ENCODE results near the gene MED12L.

The MED12L gene

DNA sequence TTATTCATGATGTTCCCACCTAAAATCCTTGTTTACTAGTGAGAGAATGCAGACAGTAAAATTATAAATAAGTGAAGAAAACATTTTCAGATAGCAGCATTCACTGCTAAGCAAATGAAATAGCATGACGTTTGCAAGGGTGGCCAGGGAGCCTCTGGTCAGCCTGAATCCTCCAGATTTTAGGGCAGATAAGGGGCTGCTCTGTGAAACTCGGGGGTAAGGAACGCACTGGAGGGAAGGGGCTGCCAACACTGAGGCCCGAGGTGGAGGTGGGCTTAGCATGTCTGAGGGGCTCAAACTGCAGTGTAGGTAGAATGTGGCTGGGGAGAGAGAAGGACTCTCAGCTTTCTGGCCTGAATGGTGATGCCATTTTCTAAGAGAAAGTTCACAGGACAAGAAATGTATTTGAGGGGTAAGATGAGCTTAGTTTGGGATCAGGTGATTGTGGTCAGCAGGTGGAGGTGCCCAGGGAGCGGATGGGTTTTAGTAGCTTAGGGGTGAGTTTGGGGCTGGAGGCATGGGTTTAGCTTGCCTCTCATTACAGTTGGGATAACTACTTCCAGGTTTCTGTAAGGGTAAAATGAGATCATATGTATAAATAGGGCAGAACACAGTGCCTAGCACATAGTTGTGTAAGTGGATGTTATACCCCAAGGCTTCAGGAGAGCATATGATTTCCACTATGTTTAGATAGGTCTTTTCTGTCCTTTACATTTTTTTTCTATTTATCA, 97.0 kb downstream of the MED12L start:
- no peak for DNase-seq

DNA sequence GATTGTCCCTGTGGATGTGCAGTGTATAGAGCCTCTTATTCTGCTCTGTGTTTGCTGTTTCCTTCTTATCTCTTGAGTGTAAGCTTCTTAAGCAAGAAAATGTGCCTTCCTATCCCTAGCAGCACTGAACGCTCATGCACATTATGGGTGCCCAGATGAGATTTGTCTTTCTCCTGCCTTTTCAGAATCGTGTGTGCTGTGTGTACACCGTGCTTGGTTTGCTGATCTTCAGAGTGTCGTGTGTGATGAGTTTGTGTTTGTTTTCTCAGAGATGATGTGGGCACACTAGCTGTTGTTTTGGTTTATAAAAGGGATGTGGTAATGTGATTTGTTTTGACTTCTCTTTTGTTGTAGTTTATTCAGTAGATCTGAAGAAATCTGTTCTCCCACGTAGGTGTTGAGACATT, 97.8 kb downstream of the MED12L start:
- DNase-seq = no peak

DNA sequence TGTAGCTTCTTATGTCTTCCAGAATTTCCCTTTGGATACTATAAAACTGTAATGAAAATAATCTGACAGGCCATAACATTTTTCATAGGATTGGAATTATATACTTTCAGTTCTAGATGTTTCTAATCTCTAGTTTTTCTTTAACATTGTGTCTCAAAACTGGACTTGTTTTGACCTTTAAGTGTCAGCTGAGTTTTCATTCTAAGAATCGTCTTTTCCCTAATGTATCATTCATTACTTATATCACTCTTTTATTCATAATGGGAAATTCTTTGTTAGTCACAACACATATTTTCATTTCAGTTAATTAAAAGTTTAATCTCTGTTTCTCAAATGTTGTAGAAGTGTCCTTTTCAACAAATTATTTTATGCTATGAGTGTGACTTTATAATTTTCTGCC, 105.6 kb downstream of the MED12L start:
- no peak for DNase-seq

DNA sequence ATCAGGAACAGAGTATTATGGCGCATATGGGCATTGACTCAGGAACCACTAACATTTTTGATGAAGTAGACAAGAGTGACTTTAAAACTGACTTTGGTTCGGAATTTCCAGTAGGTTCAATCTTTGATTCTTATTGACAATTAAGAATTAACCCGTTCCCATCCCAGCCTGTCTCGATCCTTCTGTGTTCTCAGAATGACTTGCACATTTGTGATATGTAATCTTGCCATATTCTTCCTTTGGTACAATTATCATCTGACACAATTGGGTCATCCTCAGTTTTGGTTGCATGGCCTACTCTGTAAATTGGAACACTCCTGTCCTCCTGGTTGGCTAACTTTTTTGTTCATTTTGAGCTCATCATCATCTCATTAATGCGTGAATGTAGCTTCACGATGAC, 107.1 kb downstream of the MED12L start:
- DNase-seq = no peak

DNA sequence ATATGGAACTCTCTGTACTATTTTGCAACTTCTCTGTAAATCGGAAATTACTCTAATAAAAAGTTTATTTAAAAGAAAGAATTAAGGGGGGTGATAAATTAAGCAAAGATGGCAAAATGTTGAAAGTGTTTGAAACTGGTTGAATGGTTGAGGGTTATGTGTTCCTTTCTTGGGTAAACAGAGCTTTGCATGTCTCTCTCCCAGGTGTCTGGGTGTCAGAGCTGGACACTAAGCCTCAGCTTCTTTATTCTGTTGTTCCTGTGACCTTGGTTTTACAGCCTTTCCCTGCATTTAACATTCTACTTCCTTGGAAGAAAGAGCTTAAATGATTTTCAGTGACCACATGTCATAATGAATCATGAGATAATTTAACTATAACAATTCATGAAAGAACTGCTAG, 110.4 kb downstream of the MED12L start:
- no peak for DNase-seq

DNA sequence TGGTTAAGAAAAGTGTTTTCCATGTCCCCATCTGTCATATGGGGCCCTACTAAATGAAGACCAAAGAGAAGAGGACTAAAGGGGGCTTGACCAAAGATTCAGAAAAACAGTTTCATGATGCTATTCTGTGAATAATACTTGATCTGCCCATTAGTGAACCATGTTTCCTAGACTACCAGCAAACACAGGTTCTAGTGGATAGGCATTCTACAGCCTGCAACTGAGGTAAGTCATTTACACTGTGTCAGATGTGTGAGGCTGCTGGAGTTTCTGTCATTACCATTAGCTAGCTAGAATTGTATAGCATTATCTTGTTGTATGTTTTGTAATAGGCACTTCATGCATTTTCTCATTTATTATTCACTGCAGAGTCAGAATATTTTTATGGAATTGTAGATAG, 111.0 kb downstream of the MED12L start:
- DNase-seq = no peak

DNA sequence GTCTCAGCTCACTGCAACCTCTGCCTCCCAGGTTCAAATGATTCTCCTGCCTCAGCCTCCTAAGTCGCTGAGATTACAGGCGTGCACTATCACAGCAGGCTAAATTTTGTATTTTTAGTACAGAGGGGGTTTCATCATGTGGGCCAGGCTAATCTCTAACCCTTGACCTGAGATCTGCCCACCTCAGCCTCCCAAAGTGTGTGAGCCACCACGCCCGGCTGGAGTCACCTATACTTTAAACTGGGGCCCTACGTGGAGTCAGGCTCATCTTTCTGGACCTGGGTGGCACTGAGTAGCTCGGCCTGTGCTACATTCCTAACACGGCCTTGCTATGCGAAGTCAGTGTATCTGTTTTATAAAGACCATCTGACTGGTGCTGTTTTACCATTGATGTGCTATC, 111.8 kb downstream of the MED12L start:
- no peak for DNase-seq

DNA sequence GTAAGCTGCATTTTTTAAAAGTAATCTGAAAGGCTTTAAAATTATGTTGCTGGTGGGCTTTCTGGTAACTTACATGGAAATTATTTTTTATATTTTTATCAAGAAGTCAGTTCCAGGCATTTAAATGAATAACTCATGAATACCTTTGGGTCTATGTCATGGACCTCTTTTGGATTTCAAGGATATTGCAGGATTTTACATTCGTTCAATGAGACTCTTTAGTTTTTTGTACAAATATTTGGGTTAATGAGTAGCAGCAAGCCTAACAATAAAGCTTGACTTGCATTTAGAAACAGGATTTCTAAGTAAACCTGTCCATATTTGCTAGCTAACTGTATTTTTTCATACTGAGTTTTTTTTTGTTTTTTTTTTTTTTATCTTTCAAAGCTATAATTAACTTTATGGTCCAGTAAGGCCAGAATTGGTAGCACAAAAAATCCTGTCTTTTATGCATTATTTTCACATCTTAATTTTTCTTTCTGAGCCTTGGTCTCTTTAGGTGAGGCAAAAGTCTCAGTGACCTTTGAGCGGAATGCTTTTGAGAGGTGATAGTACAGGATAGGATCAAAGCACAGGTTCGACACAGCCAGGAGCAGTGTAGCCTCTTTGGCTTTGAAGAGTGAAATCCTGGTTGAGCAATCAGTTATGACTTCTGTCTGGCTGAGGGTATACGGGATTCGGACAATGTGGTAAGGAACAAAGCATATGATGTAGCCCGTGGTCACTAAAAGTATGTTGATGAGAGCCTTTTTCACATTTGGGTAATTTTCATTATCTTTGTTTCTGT, 112.7 kb downstream of the MED12L start:
- no peak for DNase-seq

DNA sequence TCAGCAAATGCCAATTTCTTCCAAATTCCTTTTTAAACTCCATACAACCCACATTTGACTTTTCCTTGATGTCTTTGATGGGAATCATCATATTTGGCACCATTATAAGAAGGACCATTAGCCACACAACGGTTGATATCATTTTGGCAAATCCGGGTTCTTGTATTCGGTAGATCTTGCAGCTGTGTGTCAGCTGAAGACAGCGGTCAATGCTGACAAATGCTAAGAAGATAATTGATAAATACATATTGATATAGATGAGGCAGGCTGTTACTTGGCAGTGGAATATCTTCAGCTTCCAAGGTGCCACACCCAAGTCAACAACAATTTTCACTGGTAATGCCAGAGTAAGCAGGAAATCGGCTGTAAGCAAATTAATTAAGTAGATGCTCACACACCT, 113.4 kb downstream of the MED12L start:
- DNase-seq = no peak

DNA sequence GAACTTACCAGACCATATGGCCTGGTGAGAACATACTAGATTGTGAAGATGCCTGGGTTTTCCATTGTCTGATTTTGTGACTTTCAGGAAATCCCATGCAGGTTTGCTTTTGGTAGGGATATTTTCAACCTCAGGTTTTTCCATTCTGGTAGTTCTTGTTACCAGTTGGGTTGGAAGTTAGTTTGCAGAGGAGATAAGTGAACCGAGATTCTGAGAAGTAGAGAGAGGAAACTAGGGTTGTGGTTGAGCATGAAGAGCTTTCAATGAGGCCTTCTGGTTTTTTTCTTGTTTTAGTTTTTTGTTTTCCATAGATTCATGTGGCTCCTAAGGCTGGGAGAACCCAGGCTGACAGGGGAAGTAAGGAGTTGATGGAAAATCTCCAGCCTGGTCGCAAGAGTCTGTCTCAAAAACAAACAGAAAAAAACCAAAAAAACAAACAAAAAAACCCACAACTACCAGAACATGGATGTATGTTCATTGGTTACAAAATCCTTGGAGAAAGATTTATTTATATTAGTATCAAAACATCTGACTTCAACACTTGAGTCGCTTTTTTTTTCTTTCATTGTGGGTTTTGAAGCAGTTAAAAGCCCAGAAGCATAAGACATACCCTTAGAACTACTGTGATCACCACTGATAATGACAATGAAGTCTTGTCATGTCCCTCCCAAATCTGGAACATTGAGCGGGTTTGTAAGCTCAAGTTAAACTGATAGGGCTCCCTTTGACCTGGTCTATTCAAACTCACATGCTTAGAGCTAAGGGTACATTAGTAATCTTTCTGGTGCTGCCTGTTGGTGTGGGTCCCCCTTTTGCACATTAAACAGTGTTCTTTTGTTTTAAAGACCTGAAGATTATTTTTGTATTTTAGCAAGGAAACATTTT, 114.3 kb downstream of the MED12L start:
- DNase-seq = no peak

DNA sequence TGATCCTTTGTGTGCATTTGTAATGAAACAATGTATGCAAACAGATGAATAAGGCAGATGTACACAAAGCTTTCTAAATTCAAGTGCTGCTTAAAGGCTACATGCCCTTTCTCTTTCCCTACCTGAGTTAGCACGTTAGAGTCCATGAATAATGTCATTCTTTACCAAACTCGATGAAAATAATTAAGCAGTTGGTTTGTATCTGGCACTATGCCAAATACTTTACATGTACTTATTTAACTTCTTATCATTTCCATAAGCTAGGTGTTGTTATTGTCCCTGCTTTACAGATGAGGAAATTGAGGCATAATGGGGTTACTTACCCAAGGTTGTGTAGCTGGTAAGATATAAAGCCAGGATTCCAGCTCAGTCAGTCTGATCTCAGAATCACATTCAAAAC, 115.1 kb downstream of the MED12L start:
- no peak for DNase-seq

DNA sequence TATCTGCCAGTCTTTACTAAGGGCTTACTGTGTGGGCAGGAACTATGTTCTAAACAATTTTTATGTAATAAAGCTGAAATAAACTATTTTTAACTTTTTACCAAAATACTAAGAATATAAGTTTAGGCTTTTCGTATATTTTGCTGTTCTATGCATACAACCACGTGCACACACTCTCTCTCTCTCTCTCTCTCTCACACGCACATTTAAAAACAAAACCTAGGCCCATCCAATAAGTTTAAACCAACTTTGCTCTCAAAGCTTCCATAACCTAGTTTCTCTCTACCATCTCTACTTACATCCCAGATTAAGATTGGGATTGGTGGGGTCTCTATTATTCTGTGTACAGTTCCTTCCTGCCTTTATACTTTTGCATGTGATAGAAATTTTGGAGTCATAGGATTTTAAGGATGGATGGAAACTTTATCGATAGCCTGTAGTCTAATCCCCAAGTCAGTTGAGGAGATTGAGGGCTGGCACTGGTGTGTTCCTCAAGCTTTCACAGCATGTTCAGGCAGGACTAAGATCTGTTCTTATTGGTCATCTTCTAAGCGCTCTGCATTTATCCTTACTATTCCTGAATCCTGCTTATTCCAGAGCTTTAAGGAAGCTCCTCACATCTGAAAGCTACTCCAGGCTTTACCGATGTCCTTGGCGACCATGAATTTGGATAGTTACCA, 115.7 kb downstream of the MED12L start:
- DNase-seq = no peak

DNA sequence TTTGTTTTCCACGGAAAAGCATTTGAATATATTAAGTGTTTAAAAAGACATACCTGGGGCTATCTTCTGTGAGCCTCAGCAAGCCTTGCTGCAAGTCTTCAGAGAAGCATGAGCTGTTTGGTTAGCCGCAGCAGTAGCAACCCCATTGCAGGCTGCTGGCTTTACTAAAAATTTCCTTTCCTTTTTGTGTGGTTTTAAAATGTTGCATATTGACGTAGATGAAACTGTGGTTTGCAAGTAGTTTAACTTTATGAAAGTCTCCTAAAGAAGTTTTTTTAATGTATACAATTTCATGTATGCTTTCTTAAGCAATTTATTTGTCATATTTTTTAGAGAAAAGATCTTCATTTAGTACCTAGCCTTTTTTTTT, 117.6 kb downstream of the MED12L start, which contains the start of gene GPR171:
Gene GPR171 (minus strand): TSS at position 166 of the 370 bp plus-strand sequence. CDS start 3,830 bp downstream, outside the sequence.
- DNase-seq = no peak

DNA sequence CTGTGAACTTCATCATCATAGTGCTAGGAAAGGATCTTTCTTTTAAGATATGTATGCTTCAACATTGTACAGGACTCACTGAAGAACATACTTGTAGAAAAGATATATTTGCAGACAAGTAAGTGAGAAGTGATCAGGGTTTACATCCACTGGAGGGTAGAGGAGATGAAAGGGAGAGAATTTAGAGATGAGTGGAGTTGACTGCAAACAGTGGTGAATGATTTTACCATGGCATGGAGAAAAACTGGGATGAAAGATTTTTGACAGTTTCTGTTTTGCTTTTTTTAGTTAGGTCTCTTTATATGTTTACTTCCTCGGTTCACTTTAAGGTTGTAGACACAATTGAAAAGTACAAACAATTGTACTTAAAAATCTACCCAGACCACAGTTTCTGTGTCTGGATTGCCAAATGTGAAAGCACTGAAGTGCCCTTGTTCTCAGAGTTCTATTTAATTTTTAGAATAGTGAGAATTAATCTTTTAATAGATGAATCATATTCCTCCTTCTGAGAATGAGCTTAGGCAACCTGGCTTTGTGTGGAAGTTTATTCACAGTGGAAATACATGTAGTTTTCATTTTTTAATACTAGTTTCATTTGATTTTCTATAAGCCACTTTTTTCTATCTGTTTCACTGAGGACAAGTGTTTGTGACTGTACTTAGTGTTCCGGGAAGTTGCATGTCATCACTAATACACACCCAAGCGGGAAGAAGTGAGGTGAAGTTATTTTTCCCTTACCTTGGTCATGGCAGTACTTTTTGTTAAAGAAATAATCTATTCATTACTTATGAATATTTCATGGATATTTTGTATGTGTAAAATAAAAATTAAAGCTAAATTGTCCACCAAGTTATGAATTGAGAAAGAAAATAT, 119.3 kb downstream of the MED12L start:
- no peak for DNase-seq

DNA sequence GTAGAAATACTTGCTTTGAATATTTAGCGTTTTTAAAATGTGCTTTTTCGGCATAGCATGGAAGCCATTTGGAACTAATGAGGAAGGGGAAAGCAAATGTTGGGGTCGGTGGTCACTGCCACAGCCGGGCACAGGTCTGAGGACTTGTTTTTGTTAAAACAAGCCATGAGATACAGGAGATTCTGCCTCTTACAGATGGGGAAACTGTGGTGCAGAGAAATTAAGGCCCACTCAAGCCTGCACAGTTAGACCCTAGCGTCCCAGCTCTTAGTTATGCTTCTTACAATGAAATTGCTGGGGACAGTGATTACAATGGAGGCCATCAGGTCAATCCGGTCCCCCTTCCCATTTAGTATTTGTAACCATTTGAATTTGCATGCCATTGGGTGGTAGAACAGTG, 120.0 kb downstream of the MED12L start:
- DNase-seq = no peak

DNA sequence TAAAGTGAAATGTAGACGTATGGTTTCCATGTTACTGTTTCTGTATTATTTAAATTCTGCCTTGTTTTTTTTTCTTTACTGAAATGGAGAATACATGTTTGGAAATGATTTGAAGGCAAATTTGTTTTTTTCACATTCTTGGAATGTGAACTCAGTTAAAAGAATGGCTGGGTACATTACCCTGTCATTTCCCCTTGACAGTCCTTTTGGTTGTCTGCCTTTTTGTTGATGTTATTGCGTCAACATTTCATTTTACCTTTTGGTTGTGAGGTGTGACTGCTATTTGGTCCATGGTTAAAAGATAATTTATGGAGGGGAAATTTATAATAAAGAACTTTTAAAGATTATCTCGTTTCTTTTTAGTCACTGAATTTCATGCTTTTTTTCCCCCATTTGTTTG, 120.7 kb downstream of the MED12L start:
- no peak for DNase-seq

DNA sequence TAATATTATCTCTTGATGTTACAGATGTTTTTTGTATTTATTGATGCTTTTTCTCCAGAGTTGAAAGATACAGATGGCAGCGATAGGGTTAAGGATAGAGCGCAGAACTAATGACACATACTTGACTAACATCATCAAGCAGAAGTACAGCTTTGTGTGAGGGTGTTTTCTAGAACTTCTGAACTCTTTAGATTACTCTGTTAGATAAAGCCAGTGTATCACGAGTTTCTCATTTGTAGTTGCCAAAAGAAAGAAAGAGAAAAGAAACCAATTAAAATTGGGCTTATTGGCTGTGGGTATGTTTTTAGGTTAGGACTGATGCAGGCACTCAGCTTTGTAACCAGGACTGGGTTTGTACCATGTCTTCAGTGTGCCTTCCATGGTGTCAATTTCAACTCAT, 124.2 kb downstream of the MED12L start:
- DNase-seq = no peak

DNA sequence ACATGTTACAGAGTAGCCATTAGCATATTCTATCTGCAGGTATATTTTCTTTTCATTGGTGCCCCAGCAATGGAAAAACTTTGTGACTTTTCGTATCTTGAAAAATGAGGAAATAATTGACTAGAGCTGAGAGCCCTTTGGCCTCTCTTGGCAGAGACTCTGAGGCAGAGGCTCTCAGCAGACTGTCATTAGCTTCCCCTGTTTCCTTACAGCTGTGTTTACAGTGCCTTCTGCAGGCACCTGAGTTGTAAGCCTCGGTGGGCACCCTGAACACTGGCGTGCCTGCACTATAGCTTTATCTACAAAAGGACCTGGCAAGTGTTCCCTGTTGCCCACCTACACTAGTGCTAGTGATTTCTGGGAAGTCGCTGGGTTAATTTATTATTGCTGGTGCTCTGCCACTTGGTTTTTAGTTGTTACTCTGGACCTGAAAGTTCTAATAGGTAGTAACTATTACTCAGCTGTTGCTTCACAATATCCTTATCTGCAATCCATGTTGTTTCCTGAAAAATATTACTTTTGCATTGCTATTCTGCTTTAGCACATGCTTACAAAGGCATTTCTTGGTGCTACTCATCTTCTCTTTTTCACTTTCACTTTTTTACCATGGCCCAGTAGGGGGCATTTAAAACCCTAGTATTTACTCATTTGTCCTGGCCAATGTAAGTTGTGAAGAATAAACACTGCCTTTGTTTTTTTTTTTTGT, 125.4 kb downstream of the MED12L start:
- peak; percentile 28 for DNase-seq

DNA sequence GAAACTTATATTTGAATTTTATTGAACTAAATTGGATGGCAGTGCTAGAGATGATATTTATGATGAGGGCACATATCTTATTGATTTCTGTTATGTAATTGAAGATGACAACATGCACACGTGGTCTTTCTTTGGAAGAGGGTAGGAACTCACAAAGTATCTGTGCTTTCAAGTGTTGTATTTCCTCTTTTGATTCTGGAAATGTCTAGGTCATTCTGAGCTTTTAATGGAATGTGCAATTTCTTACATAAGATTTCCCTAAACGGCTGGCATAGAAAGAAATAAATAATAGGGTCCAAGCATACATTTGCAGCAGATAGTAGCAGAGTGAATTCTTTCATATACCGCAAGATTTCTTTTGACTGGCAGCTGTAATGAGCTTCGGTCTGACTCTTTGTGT, 127.7 kb downstream of the MED12L start:
- no peak for DNase-seq

DNA sequence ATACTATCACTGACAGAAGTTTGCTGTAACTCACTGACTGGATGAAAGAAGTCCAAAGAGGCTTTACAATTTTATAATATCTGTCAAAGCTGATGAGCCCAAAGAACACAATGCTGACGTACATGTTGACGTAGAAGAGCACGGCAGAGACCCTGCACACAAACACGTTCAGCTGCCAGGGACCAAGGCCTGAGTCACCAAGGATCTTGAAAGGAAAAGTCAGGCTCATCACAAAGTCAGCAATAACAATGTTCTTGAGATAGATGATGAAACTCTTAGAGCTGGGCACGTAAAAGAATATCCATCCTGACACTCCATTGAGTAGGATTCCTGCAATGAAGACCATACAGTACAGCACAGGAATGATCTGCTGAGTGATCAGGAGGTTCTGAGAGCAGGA, 128.4 kb downstream of the MED12L start:
- no peak for DNase-seq

DNA sequence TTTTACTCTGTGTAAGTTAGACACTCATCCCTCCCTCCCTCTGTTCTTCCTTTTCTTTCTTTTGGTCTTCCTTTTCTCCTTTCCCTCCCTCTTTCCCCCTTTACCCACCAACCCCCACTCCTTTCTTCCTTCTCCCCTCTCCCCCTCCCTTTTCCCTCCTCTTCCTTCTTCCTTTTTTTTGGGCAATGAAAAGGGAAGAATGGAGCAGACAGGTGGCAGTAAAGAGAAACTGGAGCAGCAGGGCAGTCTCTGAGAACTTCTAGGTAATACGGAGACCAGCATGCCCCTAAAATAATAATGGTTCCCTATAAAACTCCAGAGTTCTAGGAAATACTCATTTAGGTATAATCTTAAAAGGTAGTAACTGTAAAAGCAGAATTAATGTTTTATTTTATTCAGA, 129.0 kb downstream of the MED12L start:
- DNase-seq = no peak
